HG03571 (cell line): ENCODE measurements around the gene DNAI7.

Experiments used
- ATAC-seq: cut with Tn5 transposase; IDR thresholded peaks from one replicate; pipeline ENCODE4 v1.9.1; 2021; ENCODE audit not compliant: unreplicated experiment

DNAI7 gene

DNA sequence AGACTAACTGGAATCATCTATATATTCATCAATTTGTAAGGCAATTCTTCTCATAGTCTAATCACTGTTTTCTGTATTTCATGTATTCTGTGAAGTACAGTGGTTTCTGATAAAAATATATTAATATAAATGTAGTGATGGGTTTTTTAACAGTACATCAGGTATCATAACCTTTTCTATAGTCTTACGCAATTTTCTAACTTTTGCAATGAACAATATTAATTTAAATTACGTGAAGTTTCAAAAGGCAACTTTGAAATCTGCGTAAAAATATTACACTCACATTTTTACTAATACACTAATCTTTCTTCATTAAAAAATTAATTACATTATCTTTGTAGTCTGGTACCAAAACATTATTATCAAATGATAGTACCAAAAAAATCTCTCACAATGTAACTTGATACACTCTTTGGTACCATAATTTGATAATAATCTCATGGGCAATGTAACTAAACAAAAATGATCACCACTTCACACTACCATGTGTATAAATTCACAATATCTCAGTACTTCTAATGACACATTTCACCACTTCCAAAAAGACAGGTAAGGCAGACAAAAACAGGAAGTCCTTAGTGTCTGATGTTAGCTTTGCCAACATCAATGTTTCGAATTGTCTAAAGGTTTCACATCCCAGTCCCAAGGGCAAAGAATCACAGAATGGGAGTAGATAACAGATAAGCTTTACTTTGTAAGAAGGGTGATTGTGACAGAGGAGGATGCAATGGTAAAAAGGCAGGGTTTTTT is 8.7 kb downstream of the DNAI7 start:
- peak; percentile 49 for ATAC-seq

DNA sequence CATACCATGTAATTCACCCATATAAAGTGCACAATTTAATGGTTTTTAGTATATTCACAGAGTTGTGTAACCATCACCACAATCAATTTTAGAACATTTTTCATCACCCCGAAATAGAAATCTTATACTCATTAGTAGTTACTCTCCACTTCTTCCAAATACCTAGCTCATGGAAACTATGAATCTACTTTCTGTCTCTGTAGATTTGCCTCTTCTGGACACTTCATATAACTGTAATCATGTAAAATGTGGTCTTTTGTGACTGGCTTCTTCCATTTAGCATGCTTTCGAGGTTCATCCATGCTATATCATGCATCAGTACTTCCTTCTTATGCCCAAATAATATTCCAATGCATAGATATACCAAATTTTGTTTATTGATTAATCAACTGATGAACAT is 10.8 kb downstream of the DNAI7 start:
- no peak for ATAC-seq

DNA sequence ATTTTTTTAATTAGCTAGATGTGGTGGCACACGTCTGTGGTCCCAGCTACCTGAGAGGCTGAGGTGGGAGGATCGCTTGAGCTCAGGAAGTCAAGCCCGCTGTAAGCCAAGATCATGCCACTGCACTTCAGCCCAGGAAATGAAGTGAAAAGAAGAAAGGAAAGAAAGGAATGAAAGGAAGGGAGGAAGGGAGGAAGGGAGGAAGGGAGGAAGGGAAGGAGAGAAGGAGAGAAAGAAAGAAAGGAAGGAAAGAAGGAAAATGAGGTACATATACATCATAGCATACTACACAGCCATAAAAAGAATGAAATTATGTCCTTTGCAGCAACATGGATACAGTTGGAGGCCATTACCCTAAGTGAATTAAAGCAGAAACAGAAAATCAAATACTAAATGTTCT is 12.2 kb downstream of the DNAI7 start:
- ATAC-seq, result no peak

DNA sequence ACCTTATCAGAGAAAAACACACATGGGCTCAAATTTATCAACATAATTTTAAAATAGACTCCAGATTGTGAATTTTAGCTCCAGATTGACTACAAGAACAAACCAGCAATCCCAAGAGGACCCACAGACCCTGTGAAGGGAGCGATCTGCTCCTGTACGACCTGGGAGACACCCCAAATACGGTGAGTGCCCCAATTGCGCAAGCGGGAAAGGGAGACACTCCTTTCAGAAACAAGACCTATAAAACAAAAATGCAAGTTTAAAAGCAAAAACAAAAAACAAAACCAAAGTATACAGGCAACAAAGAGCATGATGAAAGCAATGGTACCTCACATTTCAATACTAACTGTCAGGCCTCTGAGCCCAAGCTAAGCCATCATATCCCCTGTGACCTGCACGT is 32.1 kb downstream of the DNAI7 start:
- no peak for ATAC-seq

DNA sequence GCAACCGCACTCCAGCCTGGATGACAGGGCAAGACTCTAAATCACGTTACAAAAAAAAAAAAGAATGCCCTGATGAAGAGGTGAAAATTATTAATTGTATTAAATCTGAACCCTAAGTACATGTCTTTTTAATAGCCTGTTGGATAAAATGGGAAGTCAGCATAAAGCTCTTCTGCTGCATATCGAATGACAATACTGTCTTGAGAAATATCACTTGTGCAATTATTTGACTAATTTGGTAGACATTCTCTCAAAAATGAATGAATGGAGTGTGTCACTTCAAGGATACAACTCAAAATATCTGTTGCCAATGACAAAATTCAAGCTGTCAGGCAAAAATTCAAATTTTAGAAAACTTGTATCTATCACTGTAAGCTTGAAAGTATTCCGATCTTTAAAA is 38.9 kb downstream of the DNAI7 start:
- no peak for ATAC-seq

DNA sequence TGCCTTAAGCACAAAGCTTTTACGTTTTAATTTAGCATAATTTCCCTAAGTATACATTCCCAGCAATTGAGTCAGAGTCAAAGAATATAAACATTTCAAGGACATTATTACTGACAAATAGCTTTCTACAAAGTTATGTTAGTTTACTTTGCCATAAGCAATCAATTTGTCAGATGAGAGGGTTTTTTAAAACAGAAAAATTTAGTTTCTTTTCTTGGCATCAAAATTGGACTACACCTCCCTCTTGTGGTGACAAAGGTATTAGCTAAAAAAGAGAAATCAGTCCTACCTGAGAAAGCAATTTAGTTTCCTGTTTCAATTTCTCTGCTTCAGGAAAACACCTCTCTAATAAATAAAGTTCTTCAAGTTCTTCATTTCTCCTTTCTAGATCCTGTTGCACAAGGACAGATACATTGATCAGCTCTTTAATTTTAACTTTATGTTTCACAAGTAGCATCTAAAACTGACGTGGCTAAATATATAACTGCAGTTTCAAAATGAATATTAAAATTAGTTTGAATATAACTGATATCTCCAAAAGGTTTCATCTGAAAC is 39.9 kb downstream of the DNAI7 start:
- ATAC-seq, result peak; percentile 44

DNA sequence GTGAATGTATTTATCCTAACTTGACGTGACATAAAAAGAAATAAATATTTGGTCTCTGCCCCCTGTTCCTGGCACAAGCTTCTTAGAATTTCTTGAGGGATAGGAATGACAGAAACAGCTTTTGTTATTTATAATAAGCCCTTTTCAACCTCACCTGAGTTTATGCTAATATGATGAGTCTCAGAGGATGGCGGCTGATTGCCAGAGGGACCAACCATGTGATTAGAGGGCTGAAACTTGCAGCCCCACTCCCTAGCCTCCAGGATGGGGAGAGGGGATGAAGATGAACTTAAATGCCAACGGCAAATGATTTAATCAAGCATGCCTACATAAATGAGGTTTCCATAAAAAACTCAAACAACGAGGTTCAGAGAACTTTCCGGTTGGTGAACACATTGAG is 42.9 kb downstream of the DNAI7 start:
- no peak for ATAC-seq

DNA sequence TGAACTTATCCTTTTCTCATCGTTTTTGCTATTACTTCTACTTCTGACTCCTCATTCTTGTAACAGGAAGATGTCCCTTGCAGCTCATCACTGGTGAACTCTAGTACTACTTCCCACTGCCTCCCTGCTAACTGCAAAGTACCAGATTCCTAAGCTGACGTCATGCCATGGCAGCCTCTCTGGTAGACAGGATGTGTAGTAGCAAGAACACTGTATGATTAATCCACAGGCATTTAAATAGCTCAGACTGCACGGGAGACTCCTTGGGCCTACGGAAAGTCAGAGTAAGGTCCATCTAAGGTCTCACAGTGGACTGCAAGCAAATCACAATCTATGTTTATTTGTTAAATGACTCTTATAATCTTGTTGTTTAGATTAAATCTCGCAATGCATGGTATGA is 43.5 kb downstream of the DNAI7 start:
- ATAC-seq, result no peak

DNA sequence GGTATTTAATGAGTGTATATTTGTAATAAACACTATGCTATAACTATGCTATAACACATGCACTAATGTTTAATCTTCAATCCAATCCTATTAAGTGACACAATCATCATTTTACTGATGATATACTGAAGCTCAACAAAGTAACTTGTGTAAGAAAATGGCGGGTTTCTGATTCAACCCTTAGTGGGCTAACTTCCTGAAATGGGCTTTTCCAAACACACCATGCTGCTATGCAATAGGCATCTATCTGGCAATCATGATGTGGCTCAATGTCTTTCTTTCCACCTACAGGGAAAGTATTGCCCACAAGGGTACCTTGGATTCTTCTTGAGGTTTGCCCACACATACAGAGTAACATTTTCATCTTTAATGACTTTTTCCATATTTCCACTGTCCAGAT is 48.3 kb downstream of the DNAI7 start:
- no peak for ATAC-seq

DNA sequence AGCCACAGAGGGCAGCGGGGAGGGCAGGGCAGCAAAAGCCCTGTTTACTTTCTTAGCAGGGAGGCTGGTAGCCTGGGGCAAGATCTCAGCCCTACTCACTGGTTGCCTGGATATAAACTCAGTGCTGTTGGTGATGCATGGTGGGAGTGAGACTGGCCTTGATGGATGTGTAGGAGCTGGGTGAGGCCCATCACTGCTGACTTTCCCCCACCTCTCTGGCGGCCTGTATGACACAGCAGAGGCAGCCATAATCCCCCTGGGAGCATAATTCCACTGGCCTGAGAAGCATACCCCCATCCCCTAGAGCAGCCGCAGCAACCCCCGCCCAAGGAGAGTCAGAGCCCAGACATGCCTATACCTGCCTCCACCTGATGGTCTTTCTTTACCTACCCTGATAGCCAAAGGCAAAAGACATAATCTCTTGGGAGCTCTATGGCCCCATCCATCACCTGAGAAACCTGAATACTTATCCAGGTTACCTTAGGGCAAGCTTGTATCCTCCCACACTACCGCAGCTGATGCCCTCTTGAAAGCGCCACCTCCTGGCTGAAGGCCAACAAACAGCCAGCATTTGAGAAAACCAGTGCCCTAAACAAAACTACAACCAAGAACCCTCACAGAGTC is 59.3 kb downstream of the DNAI7 start:
- no peak for ATAC-seq

DNA sequence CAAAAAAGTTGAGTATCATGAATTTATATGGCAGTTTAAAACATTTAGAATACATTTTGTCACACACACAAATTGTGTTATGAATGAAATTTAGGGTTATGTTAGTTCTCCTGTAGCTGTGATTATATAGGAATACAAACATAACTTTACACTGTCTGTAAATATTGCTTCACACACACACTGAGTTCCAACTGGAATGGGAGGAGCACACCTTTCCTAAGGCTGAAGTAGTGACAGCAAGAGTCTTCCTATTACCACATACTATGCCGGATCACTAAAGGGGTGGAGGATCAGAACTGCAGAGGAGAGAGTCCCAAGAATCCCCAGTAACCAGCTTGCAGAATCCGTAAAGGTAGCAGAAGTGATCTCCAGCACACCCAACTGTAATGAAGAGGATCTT is 63.7 kb downstream of the DNAI7 start:
- ATAC-seq, result no peak

DNA sequence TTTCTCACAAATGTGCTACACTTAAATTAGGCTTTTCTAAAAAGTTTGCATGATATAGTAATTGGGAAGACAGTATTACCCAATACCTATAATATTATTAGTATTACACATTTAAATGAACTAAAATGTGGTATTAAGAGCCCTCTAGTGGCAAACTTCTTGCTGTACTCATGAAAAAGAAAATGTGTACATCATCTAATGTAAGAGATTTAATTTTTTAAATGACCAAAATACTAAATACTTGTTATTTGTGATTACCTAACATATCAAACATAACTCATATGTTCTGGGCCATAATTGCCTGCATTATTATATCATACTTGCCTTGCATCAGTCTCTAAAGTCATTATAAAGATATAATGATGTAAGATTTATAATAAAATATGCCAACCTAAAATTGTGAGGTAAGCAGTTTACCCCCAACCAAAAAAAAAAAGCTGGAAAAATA is 64.2 kb downstream of the DNAI7 start:
- no peak for ATAC-seq

DNA sequence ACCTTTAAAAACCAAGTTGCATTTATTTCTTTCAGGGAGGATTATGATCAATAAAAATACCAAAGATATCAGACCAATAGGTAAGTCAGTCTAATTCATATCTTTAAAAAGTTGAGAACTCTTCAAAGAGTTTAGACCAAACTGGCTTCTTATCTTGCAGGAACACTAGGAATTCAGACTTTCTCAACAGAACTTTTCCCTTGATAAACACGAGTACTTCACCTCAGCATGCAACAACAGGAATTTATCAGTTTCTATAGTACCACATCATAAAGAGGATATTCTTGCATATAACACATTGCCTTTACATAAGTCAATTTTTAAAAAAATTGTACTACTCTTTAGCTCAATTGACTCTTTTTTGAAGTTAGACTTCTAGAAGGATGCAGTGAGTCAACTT is 68.2 kb downstream of the DNAI7 start:
- no peak for ATAC-seq

DNA sequence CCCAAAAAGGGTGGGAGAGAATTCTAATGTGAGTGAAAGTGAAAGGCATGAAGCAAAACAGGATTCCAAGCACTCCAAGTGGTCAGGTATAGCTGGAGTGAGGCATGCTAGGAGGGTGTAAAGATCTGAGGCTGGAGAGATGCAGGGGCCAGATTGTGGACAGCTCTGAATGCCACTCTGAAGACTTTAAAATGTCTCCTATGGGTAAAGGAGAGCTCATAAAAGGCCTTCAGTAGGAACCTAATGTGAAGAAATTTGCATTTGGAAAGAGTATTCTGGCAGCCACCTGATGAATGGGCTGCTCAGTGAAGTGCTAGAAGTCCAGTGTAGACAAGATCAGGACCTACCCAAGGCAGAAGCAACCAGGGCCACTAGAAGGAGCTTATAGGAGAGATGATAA is 68.9 kb downstream of the DNAI7 start:
- ATAC-seq, result no peak

DNA sequence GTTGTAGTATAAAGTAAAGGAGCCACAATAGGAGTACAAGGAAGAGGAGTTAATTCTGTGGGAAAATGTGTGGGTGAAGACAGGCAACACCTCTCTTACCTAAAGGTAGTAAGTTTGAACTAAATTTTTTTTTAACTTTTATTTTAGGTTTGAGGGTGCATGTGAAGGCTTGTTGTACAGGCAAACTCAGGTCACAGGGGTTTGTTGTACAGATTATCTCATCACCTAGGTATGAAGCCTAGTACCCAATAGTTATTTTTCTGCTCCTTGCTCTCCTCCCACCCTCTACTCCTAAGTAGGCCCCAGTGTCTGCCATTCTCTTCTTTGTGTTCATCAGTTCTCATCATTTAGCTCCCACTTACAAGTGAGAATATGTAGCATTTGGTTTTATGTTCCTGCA is 70.5 kb downstream of the DNAI7 start:
- no peak for ATAC-seq

DNA sequence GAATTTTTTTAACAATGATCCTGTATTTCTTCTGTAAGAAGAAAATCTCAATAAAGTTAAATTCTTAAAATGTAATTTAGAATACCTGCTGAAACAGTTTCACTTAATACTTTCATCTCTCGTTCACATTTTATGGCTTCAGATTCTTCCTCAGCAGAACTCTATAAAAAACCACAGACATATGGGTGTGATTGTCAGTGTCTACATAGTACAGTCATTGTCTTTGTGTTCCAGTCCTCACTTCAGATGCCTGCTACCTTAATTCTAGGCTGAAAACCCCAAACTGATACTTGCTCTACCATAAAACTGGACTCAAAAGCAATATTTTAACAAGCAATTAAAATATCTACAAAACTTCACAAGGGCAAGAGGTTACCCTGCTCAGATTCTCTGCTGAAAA is 71.8 kb downstream of the DNAI7 start:
- no peak for ATAC-seq

DNA sequence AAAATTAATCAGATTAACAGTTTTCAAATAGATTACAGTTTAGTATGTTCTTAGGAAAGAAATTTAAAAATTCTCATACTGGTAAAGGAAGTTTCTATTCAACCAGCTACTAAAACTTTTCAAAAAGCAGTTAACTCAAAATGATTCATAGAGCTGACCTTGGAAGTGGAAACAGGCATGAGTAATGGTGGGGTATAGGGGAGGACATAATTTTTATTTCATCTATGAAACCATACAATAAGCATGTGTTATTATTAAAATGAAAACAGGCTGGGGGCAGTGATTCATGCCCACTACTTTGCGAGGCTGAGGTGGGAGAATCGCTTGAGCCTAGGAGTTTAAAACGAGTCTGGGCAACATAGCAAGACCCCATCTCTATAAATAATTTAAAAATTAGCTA is 73.0 kb downstream of the DNAI7 start:
- no peak for ATAC-seq

DNA sequence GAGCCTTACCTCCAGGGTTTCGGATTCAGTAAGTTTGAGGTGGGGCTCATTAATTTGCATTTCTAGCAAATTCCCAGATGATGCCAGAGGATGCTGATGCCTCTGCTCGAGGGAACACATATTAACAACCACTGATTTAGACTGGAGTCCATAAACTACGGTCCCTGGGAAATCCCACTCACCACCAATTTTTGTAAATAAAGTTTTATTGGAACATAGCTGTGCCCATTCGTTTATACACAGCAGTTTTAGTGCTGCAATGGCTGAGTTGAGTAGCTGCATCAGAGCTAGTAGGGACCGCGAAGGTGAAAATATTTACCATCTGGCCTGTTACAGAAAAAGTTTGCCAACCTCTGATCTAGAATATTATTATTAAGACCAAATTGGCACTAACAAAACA is 73.8 kb downstream of the DNAI7 start:
- ATAC-seq, result no peak

DNA sequence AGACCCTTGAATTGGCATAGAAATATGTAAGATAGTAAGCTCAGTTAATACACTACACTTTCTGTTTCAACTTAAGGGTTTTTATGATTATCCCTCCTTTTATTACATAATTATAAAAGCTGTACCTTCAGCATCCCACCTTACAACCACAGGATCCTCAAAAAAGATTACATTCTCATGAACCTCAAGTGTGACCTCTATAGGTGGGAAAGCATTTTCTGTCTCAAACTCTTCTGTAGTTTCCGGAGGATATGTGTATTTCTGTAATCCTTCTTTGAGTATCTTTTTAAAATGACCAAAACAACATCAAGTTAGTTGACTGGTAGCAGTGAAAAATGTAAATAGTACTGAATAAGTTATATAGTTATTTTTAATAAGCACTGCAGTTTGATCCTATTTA is 75.9 kb downstream of the DNAI7 start:
- no peak for ATAC-seq

DNA sequence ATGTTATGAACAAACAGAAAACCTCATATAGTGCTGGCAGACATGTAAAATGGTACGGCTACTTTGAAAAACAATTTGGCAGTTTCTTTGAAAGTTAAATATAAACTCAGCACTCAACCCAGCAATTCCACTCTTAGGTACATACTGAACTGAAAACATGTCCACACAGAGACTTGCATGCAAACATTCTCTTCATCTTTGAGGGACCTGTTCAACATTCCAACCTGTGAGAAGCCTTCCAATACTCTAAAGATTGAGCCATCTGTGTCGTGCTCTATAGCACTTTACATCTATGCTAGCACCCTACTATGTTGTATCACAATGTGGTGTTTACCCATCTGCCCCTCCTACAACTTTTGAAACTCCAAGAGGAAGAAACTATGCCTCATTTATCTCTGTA is 79.3 kb downstream of the DNAI7 start:
- ATAC-seq, result no peak

DNA sequence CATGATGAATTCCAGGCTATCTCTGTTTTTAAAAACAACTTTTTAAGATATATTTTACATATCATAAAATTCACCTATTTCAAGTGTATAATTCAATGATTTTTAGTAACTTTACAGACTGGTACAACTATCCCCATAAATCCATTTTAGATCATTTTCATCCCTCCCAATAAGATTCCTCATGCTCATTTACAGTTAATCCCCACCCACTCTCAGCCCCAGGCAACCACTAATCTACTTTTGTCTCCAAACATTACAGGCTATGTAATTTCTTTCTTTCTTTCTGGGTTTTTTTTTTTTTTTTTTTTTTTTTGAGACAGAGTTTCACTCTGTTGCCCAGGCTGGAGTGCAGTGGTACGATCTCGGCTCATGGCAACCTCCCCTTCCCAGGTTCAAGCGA is 81.3 kb downstream of the DNAI7 start:
- ATAC-seq, result no peak

DNA sequence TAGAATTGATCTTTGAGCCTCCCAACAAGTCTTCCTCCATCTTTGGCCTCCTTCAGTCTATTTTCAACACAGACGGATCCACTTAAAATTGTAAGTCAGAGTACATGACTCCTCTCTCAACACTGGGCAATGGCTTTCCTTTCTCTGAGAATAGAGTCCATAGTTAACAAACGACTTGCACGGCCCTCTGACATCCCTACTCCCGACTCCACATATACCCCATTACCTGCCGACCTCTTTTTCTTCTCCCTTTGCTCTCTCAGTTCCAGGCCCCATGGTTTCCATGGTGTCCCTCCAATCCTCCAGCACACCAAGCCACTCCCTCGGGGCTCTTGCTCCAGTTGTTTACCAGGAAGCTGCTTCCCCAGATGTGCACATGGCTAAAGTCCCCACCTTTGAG is 84.7 kb downstream of the DNAI7 start:
- no peak for ATAC-seq

DNA sequence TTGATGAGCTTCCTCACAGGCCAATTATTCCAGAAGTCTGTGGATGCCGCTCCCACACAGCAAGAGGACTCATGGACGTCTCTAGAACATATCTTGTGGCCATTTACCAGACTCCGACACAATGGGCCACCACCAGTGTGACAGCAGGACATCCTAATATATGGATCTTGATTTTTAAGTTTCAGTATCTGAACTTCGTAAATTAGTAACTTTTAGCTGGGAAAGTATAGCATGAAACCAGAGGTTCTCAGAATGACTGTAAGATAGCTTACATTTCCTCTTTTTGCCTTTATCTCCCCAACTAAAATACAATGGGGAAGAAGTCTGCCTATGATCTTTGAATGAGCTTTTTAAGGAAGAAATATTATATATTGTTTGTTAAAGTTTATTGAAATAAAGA is 87.0 kb downstream of the DNAI7 start:
- peak; percentile 95 for ATAC-seq
